Mesothelial cell of epicardium (in vitro differentiated cells): Measurements from ENCODE around the gene KCNA1. TPM values are rescaled to one million over a fixed set of nuclear protein-coding genes. Genes with fewer than 3 reads are reported as not detected.

Source experiments
- DNase-seq, 2 experiments: peaks; one replicate each; pipeline ENCODE4 v3.0.0; 2021; ENCODE audit warnings: low spot score in 2 of 2; ENCODE audit not compliant: unreplicated experiment in 2 of 2
- H3K27ac Mint-ChIP-seq: 2 replicates; pipeline ENCODE4 v1.8.0; 2021; ENCODE audit warnings: mixed read lengths
- H3K27me3 Mint-ChIP-seq: 2 replicates; pipeline ENCODE4 v1.8.0; 2021; ENCODE audit warnings: low read depth, mixed read lengths
- H3K36me3 Mint-ChIP-seq: 2 replicates; pipeline ENCODE4 v1.8.0; 2021; ENCODE audit warnings: mixed read lengths
- H3K4me1 Mint-ChIP-seq: 2 replicates; pipeline ENCODE4 v1.8.0; 2021; ENCODE audit warnings: mixed read lengths
- H3K4me3 Mint-ChIP-seq: 2 replicates; pipeline ENCODE4 v1.8.0; 2021; ENCODE audit warnings: mild to moderate bottlenecking, moderate library complexity, mixed read lengths
- H3K9me3 Mint-ChIP-seq: 2 replicates; pipeline ENCODE4 v1.8.0; 2021; ENCODE audit warnings: mixed read lengths
- CTCF ChIP-seq: fragments of 200-600 bp; sonication (generic); IDR thresholded peaks from one replicate; pipeline ENCODE4 v1.5.0; 2021; ENCODE audit warnings: antibody characterized with exemption; ENCODE audit not compliant: unreplicated experiment
- total RNA-seq: library from RNA; stranded (reverse); gene quantifications from 3 replicates; pipeline ENCODE4 v1.2.1, GENCODE V29; 2021

KCNA1 gene
- total RNA-seq, 1 donor from 2014 or later: not detected

GRCh38 chr12:4956054-4956453, 46.3 kb downstream of the KCNA1 start:
- no peaks in the 10 kb centered on the region for H3K9me3 Mint-ChIP-seq
- H3K36me3 Mint-ChIP-seq: no peaks in the 10 kb centered on the region
- H3K4me1 Mint-ChIP-seq: peaks cover 16% of the 10 kb centered on the region
- no peak for TF ChIP-seq CTCF
- no peak overlapping the region for H3K4me3 Mint-ChIP-seq
- H3K27ac Mint-ChIP-seq: no peak overlapping the region
- DNase-seq: no peak
- peaks cover 85% of the 10 kb centered on the region for H3K27me3 Mint-ChIP-seq

GRCh38 chr12:4956968-4957367, 47.3 kb downstream of the KCNA1 start:
- H3K9me3 Mint-ChIP-seq: no peaks in the 10 kb centered on the region
- H3K36me3 Mint-ChIP-seq: no peaks in the 10 kb centered on the region
- no peak for TF ChIP-seq CTCF
- H3K27me3 Mint-ChIP-seq: peaks cover 85% of the 10 kb centered on the region
- no peak overlapping the region for H3K27ac Mint-ChIP-seq
- no peak for DNase-seq
- peaks cover 16% of the 10 kb centered on the region for H3K4me1 Mint-ChIP-seq
- H3K4me3 Mint-ChIP-seq: no peak overlapping the region

GRCh38 chr12:4957761-4958160, 48.1 kb downstream of the KCNA1 start:
- DNase-seq: no peak
- Mint-ChIP-seq H3K9me3 (no peaks in the 10 kb centered on the region), H3K4me1 (peaks cover 9% of the 10 kb centered on the region), H3K4me3 (no peak overlapping the region), H3K27ac (no peak overlapping the region), H3K36me3 (no peaks in the 10 kb centered on the region), H3K27me3 (peaks cover 85% of the 10 kb centered on the region)
- TF ChIP-seq CTCF: no peak

GRCh38 chr12:4958697-4959375, 49.1 kb downstream of the KCNA1 start:
- Mint-ChIP-seq H3K27ac (no peak overlapping the region), H3K36me3 (no peaks in the 10 kb centered on the region), H3K27me3 (peaks cover 85% of the 10 kb centered on the region), H3K4me3 (no peak overlapping the region), H3K9me3 (no peaks in the 10 kb centered on the region), H3K4me1 (peaks cover 5% of the 10 kb centered on the region)
- no peak for TF ChIP-seq CTCF
- DNase-seq: no peak

GRCh38 chr12:4959381-4959780, 49.7 kb downstream of the KCNA1 start:
- H3K27me3 Mint-ChIP-seq: peaks cover 85% of the 10 kb centered on the region
- peaks cover 5% of the 10 kb centered on the region for H3K4me1 Mint-ChIP-seq
- no peak for TF ChIP-seq CTCF
- H3K4me3 Mint-ChIP-seq: no peak overlapping the region
- H3K36me3 Mint-ChIP-seq: no peaks in the 10 kb centered on the region
- no peak overlapping the region for H3K27ac Mint-ChIP-seq
- no peak for DNase-seq
- H3K9me3 Mint-ChIP-seq: no peaks in the 10 kb centered on the region
